Measurements from ENCODE around the gene F11.
"Not testable (repeated sequence)": the region's sequence is repeated elsewhere in the genome, so short reads cannot be mapped to it uniquely, and the experiment has no call there.

Gene F11

DNA sequence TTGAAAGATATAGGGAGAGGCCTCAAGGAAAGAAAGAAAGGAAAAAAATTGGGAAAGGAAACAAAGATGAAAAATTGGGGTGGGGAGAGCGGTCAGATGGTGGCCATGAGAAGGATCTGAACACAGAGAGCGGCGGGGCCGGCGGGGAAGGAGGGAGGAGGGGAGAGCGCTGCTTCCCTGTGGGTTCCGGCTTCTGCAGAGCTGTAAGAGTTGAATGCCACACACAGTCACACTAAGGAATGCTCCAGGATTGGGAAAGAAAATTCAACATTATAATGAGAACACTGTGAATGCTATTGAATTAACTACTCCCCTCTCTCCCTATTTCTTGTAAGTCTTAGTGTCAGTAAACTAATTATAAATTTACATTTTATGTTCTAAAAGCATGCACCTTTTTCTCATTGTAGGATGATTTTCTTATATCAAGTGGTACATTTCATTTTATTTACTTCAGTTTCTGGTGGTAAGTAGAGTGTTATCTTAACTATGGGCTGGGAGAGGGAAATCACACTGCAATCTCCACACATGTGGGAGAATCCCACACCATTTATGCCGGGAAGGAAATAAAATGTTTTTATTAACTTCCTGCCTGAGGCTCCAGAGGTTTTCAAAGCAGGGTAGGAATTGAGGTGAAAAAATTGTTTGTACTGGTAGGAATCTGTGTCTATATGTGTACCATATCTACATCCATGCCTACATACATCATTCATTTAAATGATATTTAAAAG, 904 bp downstream of the F11 start:
- no peak for TF ChIP-seq POLR2A (IDR thresholded peaks at IDR 0.05; ENCODE audit: low read depth, low read length)
- DNase-seq (ENCODE audit: insufficient read length, low spot score) (no peak), FAIRE-seq (no peak)

DNA sequence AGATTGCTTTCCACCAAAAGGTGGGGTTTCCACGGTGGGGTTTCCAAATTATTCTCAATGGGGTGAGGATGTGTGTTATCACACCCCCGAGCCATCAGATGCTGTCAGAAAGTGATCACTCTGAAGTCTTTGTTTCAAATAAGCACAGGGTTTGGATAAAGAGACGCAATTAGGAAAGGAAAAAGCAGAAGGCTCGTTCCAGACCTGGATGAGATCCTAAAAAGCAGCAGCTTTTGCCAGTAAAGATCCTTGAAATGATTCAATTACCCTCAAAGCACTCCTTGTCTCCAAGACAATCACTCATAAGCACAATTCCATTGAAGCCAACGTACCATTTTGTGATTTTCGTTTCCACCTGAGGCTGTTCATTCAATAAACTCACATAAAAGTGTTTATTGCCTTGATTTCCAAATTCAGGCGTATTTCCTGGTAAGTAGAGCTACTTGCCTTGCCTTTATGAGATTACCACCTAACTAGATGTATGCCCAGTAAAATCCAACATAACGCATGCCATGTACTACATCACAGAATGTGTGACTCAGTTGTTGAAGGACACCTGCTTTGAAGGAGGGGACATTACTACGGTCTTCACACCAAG, 5.2 kb downstream of the F11 start:
- no peak for DNase-seq (ENCODE audit: insufficient read length, low spot score)
- FAIRE-seq, result no peak
- TF ChIP-seq POLR2A (IDR thresholded peaks at IDR 0.05; ENCODE audit: low read depth, low read length), result no peak

DNA sequence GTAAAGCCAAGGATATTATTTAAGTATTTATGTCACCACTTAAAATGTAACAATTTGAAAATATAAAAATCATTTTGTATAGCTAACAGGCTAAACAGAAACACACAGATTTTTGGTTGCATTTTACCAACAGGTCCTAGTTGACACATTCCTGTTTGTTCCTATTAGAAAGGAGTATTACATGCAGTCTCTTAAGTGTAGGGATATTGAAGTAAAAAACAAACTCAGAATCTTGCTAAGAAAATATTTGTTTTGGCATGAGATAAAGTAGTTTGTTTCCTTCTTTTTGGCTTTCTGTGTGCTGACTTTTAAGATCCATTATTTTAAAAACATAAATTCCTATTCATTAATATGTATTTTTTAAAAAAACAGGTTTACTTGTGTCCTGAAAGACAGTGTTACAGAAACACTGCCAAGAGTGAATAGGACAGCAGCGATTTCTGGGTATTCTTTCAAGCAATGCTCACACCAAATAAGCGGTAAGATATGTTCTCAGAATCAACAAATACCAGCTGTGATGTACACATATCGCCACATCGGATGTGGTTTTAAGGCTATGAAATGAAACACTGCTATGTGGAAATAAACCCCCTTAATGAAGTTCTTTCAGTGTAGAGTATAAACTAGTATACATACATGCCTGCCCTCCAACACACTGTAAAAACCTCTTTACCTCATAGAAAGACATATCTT, 6.9 kb downstream of the F11 start:
- FAIRE-seq (no peak), DNase-seq (ENCODE audit: insufficient read length, low spot score) (no peak)
- TF ChIP-seq POLR2A (IDR thresholded peaks at IDR 0.05; ENCODE audit: low read depth, low read length), result no peak

DNA sequence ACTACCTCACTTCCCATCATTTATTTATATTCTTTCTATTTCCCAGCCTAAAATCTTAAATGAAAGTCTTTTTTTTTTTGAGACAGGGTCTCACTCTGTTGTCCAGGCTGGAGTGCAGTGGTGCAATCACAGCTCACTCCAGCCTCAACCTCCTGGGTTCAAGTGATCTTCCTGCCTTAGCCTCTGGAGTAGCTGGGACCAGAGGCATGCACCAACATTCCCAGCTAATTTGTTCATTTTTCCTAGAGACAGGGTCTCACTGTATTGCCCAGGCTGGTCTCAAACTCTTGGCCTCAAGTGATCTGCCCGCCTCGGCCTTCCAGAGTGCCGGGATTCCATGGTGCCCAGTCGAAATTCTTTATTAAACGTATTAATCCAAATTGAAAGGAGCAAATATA, 7.4 kb downstream of the F11 start:
- not testable (repeated sequence) for FAIRE-seq; DNase-seq (ENCODE audit: insufficient read length, low spot score)

GRCh38 chr4:186283311-186283710, 17.3 kb downstream of the F11 start:
- DNase-seq (ENCODE audit: insufficient read length, low spot score) (no peak), FAIRE-seq (no peak)

GRCh38 chr4:186285147-186285546, 19.2 kb downstream of the F11 start:
- TF ChIP-seq POLR2A (IDR thresholded peaks at IDR 0.05; ENCODE audit: low read depth, low read length), result no peak
- FAIRE-seq (no peak), DNase-seq (ENCODE audit: insufficient read length, low spot score) (no peak)

More at GRCh38 chr4:186283311-186283710, 17.3 kb downstream of the F11 start:
- no peak for TF ChIP-seq POLR2A (IDR thresholded peaks at IDR 0.05; ENCODE audit: low read depth, low read length)

- FAIRE-seq (no peak), DNase-seq (ENCODE audit: insufficient read length, low spot score) (no peak)
- no peak for TF ChIP-seq POLR2A (IDR thresholded peaks at IDR 0.05; ENCODE audit: low read depth, low read length)
Measured at GRCh38 chr4:186286581-186286980, 20.6 kb downstream of the F11 start.

DNA sequence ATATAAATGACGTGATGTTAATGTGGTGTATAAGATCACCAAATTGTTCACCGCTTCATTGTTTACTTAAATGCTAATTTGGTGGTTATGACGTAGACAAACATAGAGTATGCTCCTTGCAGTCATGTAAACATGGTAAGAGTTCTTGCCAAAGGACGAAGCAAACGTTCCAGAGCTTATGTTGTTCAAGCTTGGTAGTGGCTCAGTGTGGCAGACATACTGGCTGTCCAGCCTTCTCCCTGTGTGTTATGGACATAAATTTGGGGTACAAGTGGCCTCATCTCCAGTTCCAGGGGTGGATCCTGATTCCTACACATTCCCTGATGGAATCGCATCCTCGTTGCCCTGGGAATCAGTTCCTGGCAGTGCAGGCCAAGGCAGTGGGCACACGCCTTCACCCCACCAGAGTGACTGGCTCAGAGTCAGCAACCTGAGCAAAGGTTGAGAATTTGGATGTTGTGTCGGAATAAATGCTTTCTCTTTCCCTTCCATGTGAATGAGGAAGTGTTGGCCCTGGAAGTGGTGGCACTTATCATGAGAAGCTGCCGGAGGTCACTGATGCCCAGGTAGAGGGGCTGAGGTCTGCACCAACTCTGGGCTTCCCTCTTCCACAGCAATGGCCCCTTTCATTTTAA, 25.4 kb downstream of the F11 start:
- FAIRE-seq (no peak), DNase-seq (ENCODE audit: insufficient read length, low spot score) (no peak)
- no peak for TF ChIP-seq POLR2A (IDR thresholded peaks at IDR 0.05; ENCODE audit: low read depth, low read length)

DNA sequence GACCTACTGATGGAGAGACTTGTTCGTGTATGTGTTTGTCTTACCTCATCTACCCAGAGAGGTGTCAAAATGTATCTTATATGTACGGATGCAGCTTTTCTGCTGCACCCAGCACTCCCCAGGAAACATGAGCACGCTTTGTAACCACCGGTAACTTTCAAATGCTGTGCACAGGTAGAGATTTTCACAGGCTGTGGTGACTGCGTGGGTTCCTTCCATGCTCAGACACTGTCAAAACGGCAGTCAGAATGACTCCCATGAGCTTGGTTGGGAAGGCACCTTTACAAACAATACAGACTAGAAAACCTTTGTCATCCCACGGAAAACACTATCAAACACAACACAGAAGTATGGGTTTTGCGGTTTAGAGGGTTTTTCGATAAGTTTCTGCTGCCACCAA, 28.2 kb downstream of the F11 start:
- DNase-seq (ENCODE audit: insufficient read length, low spot score) (no peak), FAIRE-seq (no peak)
- no peak for TF ChIP-seq POLR2A (IDR thresholded peaks at IDR 0.05; ENCODE audit: low read depth, low read length)

- DNase-seq (ENCODE audit: insufficient read length, low spot score) (no peak), FAIRE-seq (no peak)
- TF ChIP-seq POLR2A (IDR thresholded peaks at IDR 0.05; ENCODE audit: low read depth, low read length), result no peak
Measured at GRCh38 chr4:186296481-186296880, 30.5 kb downstream of the F11 start.

GRCh38 chr4:186297013-186297645, 31.1 kb downstream of the F11 start:
- TF ChIP-seq POLR2A (IDR thresholded peaks at IDR 0.05; ENCODE audit: low read depth, low read length), result no peak
- no peak for FAIRE-seq
- peak; percentile 12 for DNase-seq (ENCODE audit: insufficient read length, low spot score)

- no peak for FAIRE-seq
- DNase-seq (ENCODE audit: insufficient read length, low spot score), result no peak
- no peak for TF ChIP-seq POLR2A (IDR thresholded peaks at IDR 0.05; ENCODE audit: low read depth, low read length)
Measured at GRCh38 chr4:186298031-186298647, 32.1 kb downstream of the F11 start.

- TF ChIP-seq POLR2A (IDR thresholded peaks at IDR 0.05; ENCODE audit: low read depth, low read length), result no peak
- no peak for DNase-seq (ENCODE audit: insufficient read length, low spot score)
- no peak for FAIRE-seq
Measured at GRCh38 chr4:186299291-186299690, 33.3 kb downstream of the F11 start.
